Measurements from ENCODE around the gene ZNF101.

Gene ZNF101

GRCh38 chr19:19654441-19654840 lies 14.2 kb upstream of the ZNF101 start:
- Histone ChIP-seq H3K36me3 (ENCODE audit: control insufficient read depth, insufficient read depth, low read length) (peaks cover 97% of the 10 kb centered on the region), H3K9ac (ENCODE audit: low read length) (no peak overlapping the region), H3K4me3 (ENCODE audit: low read depth, low read length) (no peak overlapping the region), H3K9me3 (ENCODE audit: control insufficient read depth, insufficient read depth, low read depth, low read length) (no peaks in the 10 kb centered on the region), H3K4me1 (ENCODE audit: control insufficient read depth, insufficient read depth, low read length) (no peaks in the 10 kb centered on the region), H3K27me3 (ENCODE audit: control insufficient read depth, insufficient read depth, low read length) (no peaks in the 10 kb centered on the region), H3K27ac (ENCODE audit: low read depth, low read length) (no peak overlapping the region)

- Histone ChIP-seq H3K27me3 (ENCODE audit: control insufficient read depth, insufficient read depth, low read length) (no peaks in the 10 kb centered on the region), H3K9ac (ENCODE audit: low read length) (no peak overlapping the region), H3K9me3 (ENCODE audit: control insufficient read depth, insufficient read depth, low read depth, low read length) (no peaks in the 10 kb centered on the region), H3K36me3 (ENCODE audit: control insufficient read depth, insufficient read depth, low read length) (peaks cover 97% of the 10 kb centered on the region), H3K4me1 (ENCODE audit: control insufficient read depth, insufficient read depth, low read length) (no peaks in the 10 kb centered on the region), H3K4me3 (ENCODE audit: low read depth, low read length) (no peak overlapping the region), H3K27ac (ENCODE audit: low read depth, low read length) (no peak overlapping the region)
Observed at GRCh38 chr19:19655051-19655594, 13.5 kb upstream of the ZNF101 start.

DNA sequence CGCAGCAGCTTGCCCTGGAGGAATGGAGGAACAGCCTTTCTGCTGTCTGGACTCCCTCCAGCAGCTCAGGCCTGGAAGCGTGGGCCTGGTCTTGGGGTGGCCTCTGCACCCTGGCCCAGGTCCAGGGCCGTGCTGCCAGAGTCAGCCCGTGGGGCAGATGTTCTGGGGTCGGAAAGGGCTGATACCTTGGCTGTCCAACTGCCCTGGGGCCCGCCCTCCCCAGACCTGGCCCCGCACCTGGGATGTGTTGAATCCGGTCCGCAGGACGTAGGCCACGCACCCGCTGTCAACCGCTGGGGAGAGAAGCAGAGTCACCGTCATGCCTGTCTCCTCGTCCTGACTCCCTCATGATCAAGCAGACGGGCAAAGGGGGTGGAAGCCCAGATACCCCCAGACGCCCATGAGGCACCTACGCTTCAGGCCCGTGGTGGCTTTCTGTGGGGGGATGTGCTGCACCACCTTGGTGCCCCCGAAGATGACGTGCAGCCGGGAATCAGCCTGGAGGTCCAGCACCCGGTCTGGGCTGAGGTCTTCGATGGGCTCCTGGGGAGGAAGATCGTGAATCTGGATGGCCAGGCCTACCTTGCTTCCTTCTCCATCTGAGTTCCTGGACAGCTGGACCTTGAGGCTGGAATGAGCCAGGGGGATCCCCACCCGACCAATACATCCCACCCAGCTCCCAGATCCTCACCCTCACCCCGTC lies 12.8 kb upstream of the ZNF101 start:
- Histone ChIP-seq H3K36me3 (ENCODE audit: control insufficient read depth, insufficient read depth, low read length) (peaks cover 91% of the 10 kb centered on the region), H3K9me3 (ENCODE audit: control insufficient read depth, insufficient read depth, low read depth, low read length) (no peaks in the 10 kb centered on the region), H3K27me3 (ENCODE audit: control insufficient read depth, insufficient read depth, low read length) (no peaks in the 10 kb centered on the region), H3K4me1 (ENCODE audit: control insufficient read depth, insufficient read depth, low read length) (no peaks in the 10 kb centered on the region), H3K9ac (ENCODE audit: low read length) (no peak overlapping the region), H3K4me3 (ENCODE audit: low read depth, low read length) (no peak overlapping the region), H3K27ac (ENCODE audit: low read depth, low read length) (no peak overlapping the region)

- Histone ChIP-seq H3K27ac (ENCODE audit: low read depth, low read length) (no peak overlapping the region), H3K9me3 (ENCODE audit: control insufficient read depth, insufficient read depth, low read depth, low read length) (no peaks in the 10 kb centered on the region), H3K36me3 (ENCODE audit: control insufficient read depth, insufficient read depth, low read length) (peaks cover 89% of the 10 kb centered on the region), H3K9ac (ENCODE audit: low read length) (no peak overlapping the region), H3K27me3 (ENCODE audit: control insufficient read depth, insufficient read depth, low read length) (no peaks in the 10 kb centered on the region), H3K4me3 (ENCODE audit: low read depth, low read length) (no peak overlapping the region), H3K4me1 (ENCODE audit: control insufficient read depth, insufficient read depth, low read length) (0 out of 2 replicates have a peak, but pooled peaks cover 3% of the 10 kb centered on the region)
Observed at GRCh38 chr19:19656451-19657396, 11.9 kb upstream of the ZNF101 start.

DNA sequence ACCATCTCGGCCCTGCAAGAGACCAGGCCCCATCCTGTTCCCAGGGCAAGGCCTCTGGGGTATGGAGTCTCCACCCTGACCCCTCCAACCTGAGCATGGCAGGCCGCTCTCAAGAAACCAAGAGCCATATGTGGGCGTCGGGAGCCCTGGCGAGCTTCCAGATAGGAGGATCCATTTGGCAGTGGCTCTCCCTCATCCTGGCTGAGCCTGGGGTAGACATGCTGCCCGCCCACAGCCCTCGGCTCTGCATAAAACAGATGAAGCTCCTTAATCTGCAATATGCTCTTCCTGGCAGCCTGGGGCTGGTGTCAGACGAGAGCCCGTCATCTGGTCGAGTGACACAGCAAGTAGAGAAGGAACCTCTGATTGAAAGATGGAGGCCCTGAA lies 11.2 kb upstream of the ZNF101 start:
- H3K4me3 ChIP-seq (ENCODE audit: low read depth, low read length): no peak overlapping the region
- H3K9me3 ChIP-seq (ENCODE audit: control insufficient read depth, insufficient read depth, low read depth, low read length): no peaks in the 10 kb centered on the region
- peaks cover 86% of the 10 kb centered on the region for H3K36me3 ChIP-seq (ENCODE audit: control insufficient read depth, insufficient read depth, low read length)
- H3K27ac ChIP-seq (ENCODE audit: low read depth, low read length): no peak overlapping the region
- no peak overlapping the region for H3K9ac ChIP-seq (ENCODE audit: low read length)
- H3K4me1 ChIP-seq (ENCODE audit: control insufficient read depth, insufficient read depth, low read length): peaks cover 8% of the 10 kb centered on the region
- H3K27me3 ChIP-seq (ENCODE audit: control insufficient read depth, insufficient read depth, low read length): no peaks in the 10 kb centered on the region

GRCh38 chr19:19659646-19660245 lies 8.9 kb upstream of the ZNF101 start:
- Histone ChIP-seq H3K4me1 (ENCODE audit: control insufficient read depth, insufficient read depth, low read length) (peaks cover 12% of the 10 kb centered on the region), H3K27ac (ENCODE audit: low read depth, low read length) (no peak overlapping the region), H3K27me3 (ENCODE audit: control insufficient read depth, insufficient read depth, low read length) (no peaks in the 10 kb centered on the region), H3K9me3 (ENCODE audit: control insufficient read depth, insufficient read depth, low read depth, low read length) (no peaks in the 10 kb centered on the region), H3K9ac (ENCODE audit: low read length) (no peak overlapping the region), H3K36me3 (ENCODE audit: control insufficient read depth, insufficient read depth, low read length) (peaks cover 64% of the 10 kb centered on the region), H3K4me3 (ENCODE audit: low read depth, low read length) (no peak overlapping the region)

DNA sequence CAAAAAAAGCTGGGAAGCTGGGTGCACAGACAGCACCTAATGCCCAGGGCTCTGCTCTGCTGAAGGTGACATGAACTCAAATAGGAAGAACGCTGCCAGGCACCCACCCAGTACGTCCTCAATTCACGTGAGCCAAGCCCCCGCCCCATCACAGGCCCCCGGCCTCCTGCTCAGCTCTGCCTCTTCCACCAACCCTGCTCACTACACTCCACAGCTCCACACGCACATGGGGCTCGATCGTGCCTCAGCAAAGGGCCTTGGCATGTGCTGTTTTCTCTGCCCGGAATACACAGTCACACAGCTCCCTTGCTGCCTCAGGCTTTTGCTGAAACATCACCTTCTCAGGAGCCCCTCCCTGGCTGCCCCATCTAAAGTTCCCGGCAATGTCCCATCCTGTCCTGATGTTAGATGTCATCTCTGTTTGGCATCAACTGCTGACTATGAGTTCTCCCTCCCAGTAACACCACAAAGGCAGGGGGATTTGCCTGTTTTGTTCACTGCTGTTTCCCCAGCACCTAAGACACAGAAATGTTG lies 7.4 kb upstream of the ZNF101 start:
- H3K27ac ChIP-seq (ENCODE audit: low read depth, low read length): no peak overlapping the region
- no peaks in the 10 kb centered on the region for H3K9me3 ChIP-seq (ENCODE audit: control insufficient read depth, insufficient read depth, low read depth, low read length)
- H3K4me1 ChIP-seq (ENCODE audit: control insufficient read depth, insufficient read depth, low read length): peaks cover 12% of the 10 kb centered on the region
- peaks cover 49% of the 10 kb centered on the region for H3K36me3 ChIP-seq (ENCODE audit: control insufficient read depth, insufficient read depth, low read length)
- peak overlapping the region; percentile 21 for H3K9ac ChIP-seq (ENCODE audit: low read length)
- no peaks in the 10 kb centered on the region for H3K27me3 ChIP-seq (ENCODE audit: control insufficient read depth, insufficient read depth, low read length)
- H3K4me3 ChIP-seq (ENCODE audit: low read depth, low read length): 0 out of 2 replicates have a peak overlapping the region, but pooled peaks have one; percentile 92

GRCh38 chr19:19661675-19662251 lies 6.9 kb upstream of the ZNF101 start:
- Histone ChIP-seq H3K9ac (ENCODE audit: low read length) (peak overlapping the region; percentile 95), H3K27me3 (ENCODE audit: control insufficient read depth, insufficient read depth, low read length) (no peaks in the 10 kb centered on the region), H3K27ac (ENCODE audit: low read depth, low read length) (no peak overlapping the region)

DNA sequence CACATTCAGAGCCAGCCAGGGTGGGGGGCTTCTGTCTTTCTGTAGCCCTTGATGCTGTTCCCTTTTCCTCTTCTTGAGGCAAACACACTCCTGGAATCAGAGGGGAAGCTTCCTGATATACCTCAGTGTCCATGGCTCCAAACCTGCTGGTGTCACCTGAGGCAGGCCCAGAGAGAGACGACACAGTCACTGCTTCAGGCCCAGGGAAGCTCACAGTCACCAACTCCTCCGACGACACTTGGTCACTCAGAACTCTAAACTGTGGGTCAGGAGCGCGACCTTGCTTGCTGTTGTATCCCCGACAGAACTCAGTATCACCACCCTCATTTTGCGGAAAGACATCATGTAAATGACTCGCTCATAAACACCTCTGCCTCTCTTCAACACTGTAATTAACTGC lies 6.3 kb upstream of the ZNF101 start:
- Histone ChIP-seq H3K9ac (ENCODE audit: low read length) (peak overlapping the region; percentile 95), H3K9me3 (ENCODE audit: control insufficient read depth, insufficient read depth, low read depth, low read length) (no peaks in the 10 kb centered on the region), H3K4me1 (ENCODE audit: control insufficient read depth, insufficient read depth, low read length) (peaks cover 12% of the 10 kb centered on the region), H3K4me3 (ENCODE audit: low read depth, low read length) (peak overlapping the region; percentile 92), H3K36me3 (ENCODE audit: control insufficient read depth, insufficient read depth, low read length) (peaks cover 38% of the 10 kb centered on the region), H3K27ac (ENCODE audit: low read depth, low read length) (no peak overlapping the region), H3K27me3 (ENCODE audit: control insufficient read depth, insufficient read depth, low read length) (no peaks in the 10 kb centered on the region)

More at GRCh38 chr19:19661675-19662251, 6.9 kb upstream of the ZNF101 start:
- H3K4me3 ChIP-seq (ENCODE audit: low read depth, low read length): peak overlapping the region; percentile 92
- no peaks in the 10 kb centered on the region for H3K9me3 ChIP-seq (ENCODE audit: control insufficient read depth, insufficient read depth, low read depth, low read length)
- peaks cover 12% of the 10 kb centered on the region for H3K4me1 ChIP-seq (ENCODE audit: control insufficient read depth, insufficient read depth, low read length)
- peaks cover 43% of the 10 kb centered on the region for H3K36me3 ChIP-seq (ENCODE audit: control insufficient read depth, insufficient read depth, low read length)

- Histone ChIP-seq H3K36me3 (ENCODE audit: control insufficient read depth, insufficient read depth, low read length) (peaks cover 32% of the 10 kb centered on the region), H3K27me3 (ENCODE audit: control insufficient read depth, insufficient read depth, low read length) (no peaks in the 10 kb centered on the region), H3K9ac (ENCODE audit: low read length) (peak overlapping the region; percentile 95), H3K4me1 (ENCODE audit: control insufficient read depth, insufficient read depth, low read length) (peaks cover 12% of the 10 kb centered on the region), H3K9me3 (ENCODE audit: control insufficient read depth, insufficient read depth, low read depth, low read length) (no peaks in the 10 kb centered on the region), H3K27ac (ENCODE audit: low read depth, low read length) (peak overlapping the region; percentile 64; the same call in 1 of the 2 replicates), H3K4me3 (ENCODE audit: low read depth, low read length) (peak overlapping the region; percentile 92)
Observed at GRCh38 chr19:19662871-19663255, 5.8 kb upstream of the ZNF101 start.

Data from HUES6 (cell line).